Left renal pelvis (tissue), 4 donors: ENCODE data around the gene ORMDL3. TPM values are rescaled to one million over a fixed set of nuclear protein-coding genes. Genes with fewer than 3 reads are reported as not detected.
"Not testable (repeated sequence)": the region's sequence is repeated elsewhere in the genome, so short reads cannot be mapped to it uniquely, and the experiment has no call there.

Source experiments
- DNase-seq, 4 donors: peaks; one replicate each; pipeline ENCODE4 v3.0.0-alpha.2; 2013; ENCODE audit warnings: low read depth in 4 of 4, low spot score in 3 of 4
- polyA plus RNA-seq, 4 donors: library from polyadenylated mRNA; unstranded; fragments of 120-200 nt; gene quantifications; one replicate each; pipeline ENCODE4 v1.2.1, GENCODE V29; 2013; ENCODE audit not compliant: insufficient read length in 4 of 4

Gene ORMDL3
- polyA plus RNA-seq, 4 donors = 89.8 to 105 (median 98.7) TPM

DNA sequence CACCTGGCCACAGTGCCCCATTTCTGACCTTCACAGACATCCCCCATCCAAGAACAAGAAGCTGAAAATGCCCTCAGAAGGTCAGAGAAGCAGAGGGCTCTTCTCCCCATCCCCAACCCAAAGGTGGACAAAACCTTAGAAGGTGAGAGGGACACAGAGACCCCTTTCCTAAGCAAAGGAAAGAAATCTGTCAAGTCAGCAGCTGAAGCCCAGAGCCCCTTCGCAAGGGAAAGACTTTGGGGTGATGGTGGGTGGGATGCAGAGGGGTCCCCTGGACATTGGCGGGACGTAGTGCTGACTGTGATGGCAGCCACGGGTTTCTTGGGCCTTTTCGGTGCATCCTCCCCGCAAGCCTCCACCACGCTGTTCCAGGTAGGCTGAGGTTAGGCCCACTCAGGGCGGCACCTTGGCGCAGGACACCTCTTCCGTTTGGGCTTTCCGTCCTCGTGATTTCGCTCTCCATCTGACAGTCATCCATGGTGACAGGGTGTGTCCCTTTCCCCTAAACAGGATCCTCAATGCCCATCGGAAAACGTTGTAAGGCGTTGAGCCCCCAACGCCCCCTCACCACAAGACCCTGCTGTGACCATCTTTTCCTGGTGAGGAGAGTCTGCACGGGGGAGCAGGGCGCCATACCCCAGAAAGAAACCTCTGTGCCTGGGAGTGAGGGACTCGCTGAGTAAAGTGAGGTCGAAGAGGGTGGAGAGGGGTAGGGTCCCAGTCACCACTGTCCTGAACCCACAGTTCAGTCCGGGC, 24.7 kb upstream of the ORMDL3 start:
- no peak for DNase-seq

DNA sequence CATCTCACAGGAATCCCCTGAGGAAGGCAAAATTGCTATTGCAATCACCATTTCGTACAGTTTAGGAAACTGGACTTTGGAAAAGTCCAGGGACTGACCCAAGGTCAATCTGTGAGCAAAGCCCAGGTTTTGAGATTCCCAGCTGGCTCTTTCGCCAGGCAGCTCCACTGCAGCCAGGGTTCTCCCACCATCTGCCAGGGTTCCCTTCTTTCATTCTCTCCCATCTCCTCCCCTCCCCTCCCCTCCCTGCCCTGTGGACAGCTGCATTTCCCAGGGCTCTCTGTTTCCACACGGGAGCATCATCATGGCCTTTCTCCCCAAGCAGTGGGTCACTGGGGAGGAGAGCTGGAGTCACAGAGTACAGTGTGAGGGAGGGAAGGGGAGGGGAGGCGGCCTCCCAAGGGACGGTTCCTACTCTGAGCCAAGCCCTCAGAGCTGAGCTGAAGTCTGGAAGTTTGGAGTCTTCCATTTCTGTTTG, 23.5 kb upstream of the ORMDL3 start:
- no peak for DNase-seq

DNA sequence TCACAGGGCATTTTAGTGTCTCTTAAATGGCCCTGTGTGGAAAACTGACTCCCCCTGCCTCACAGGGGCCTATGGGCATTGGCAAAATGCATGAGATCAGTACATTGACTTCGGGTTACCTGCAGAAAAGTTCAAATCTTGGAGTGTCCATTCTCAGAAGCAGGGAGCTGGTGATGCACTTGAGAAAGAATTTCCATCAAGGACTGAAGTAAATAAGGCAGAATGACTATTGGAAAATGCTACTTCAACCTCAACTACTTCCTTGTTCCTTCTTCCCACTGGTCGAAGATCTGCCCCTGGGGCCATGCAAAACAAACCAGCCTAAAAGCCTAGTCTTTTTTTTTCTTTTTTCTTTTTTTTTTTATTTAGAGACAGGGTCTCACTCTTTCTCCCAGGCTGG, 21.6 kb upstream of the ORMDL3 start:
- no peak for DNase-seq

DNA sequence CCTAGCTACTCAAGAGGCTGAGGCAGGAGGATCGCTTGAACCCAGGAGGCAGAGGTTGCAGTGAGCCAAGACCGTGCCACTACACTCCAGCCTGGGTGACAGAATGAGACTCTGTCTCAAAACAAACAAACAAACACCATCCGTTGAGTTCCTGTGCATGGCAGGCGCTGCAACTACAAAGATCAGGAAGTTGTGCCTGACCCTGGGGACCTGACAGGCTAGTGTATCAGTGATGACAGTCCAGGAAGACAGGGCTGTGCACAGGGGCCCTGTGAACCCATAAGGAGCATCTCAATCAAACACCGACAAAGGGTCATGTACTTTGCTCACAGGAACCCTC, 21.1 kb upstream of the ORMDL3 start:
- DNase-seq = not testable (repeated sequence)

GRCh38 chr17:39946551-39947330, 19.3 kb upstream of the ORMDL3 start:
- no peak for DNase-seq

DNA sequence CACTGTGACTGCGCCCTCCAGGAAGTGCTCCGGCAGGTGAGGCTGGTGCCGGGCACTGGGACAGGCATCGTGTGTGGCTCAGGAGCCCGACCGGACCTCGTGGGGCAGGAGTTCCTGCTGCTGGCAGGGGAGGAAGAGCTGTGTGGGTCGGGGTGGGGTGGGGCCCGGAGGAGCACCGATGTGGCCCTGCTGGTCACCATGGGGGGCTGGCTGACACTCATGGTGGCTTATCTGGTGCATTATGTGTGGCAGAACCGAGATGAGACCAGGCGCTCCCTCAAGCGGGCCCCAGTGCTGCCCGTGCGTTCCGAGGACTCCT, 17.0 kb upstream of the ORMDL3 start:
- no peak for DNase-seq

DNA sequence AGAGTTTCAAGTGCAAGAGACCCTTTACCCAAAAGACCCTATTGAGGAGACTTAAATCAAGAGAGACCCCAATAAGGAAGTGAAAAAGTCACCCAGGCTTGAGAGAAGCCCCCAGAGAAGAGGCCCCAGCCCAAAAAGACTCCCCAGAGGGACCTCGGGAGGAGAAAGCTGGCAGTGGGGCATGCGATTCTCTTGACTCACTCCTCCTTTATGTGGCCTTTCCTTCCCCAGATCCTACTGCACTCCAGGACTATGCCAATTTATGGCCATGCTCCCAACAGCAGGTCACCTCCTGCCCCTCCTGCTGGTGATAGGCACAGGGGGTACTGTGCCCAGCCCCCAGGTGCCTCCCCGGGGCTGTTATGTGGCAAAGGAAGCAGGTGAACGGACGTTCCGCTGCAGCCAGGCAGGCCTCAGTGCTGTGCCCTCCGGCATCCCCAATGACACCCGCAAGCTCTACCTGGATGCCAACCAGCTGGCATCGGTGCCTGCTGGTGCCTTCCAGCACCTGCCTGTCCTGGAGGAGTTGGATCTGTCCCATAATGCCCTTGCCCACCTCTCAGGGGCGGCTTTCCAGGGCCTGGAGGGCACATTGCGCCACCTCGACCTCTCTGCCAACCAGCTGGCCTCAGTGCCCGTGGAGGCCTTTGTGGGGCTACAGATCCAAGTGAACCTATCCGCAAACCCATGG, 16.4 kb upstream of the ORMDL3 start:
- DNase-seq = no peak

DNA sequence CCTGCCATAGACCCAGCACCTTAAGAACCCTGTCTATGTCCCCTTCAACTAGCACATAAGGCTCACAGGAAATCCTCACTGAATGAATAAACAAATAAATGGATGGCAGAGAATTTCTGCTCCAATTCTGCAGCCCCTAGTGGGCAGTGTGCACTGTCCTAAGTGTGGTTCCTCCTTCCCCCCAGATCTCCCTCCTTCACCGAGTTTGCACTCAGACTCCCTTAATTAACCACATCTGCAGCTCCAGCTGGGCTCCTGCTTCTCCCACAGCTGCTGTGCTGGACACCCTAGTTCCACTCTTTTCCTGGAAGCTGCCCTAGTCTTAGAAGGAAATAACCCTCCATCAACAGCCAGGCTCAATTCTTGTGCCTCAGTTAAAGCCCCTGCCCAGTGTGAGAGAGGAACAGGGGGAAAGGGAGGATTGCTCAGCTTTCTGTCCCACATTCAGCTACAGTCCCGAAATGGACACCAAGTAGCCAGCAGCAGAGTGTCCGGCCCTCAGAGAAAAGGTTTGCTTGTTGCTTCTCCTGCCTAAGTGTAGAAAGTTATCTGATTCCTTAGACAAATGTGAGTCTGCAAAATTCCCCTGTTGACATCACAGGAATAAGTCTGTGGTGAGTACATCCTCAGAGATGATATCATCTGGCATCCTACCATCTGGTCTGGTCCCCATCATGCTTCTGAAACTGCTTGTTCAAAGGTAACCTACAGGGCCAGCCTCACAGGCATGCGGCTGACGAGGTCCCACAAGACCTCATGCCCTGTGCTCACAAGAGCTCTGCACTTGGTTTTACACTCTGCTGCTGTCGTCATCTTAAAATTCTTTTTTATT, 12.4 kb upstream of the ORMDL3 start:
- peak in 1 of 4 donors; percentile 67 for DNase-seq

- no peak for DNase-seq
These were observed 11.7 kb upstream of the ORMDL3 start for GRCh38 chr17:39939106-39939505.

DNA sequence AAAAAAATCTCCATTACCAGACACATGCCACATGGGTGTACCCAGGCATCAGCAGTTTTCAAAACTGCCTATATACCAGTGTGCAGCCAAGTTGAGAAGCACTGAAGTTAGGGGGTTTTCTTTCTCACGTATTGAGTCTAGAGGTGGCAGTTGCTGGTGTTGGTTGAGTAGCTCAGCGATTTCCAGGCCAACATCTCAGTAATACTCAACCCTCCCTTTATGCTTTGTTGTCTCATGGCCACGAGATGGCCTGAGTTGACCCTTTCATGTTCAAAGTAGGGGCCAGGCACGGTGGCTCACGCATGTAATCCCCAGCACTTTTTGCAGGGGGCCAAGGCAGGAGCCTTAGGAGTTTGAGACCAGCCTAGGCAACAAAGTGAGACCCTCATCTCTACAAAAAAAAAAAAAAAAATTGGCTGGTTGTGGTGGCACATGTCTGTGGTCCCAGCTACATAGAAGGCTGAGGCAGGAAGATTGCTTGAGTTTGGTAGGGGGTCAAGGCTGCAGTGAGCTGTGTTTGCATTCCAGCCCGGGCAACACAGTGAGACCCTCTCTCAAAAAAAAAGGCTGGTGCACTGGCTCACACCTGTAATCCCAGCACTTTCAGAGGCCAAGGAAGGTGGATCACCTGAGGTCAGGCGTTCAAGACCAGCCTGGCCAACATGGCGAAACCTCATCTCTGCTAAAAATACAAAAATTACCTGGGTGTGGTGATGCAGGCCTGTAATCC, 10.9 kb upstream of the ORMDL3 start:
- DNase-seq = no peak

- no peak for DNase-seq
These were observed 10.0 kb upstream of the ORMDL3 start for GRCh38 chr17:39937447-39937846.

DNA sequence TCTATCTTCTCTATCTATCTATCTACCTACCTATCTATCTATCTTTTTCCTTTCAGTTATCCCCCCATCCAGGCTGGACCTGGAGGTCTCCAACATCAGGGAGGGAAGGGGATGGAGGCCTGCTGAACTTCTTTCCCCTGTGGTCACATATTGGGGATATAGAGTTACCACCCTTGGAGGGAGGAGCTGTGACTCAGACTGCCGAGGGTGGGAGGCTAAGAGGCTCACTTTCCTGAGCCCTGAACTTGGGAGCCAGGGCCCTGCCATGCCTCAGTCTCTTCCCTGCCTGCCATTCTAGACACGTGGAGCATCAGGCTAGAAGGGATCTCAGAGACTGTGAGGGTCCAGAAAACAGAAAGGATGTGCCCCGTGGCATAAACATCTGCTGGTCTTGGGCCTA, 8.5 kb upstream of the ORMDL3 start:
- no peak for DNase-seq

- DNase-seq = no peak
These were observed 6.9 kb upstream of the ORMDL3 start for GRCh38 chr17:39934324-39934723.

- DNase-seq = no peak
These were observed 6.5 kb upstream of the ORMDL3 start for GRCh38 chr17:39933912-39934311.

- DNase-seq = no peak
These were observed 2.4 kb upstream of the ORMDL3 start for GRCh38 chr17:39929646-39930407.

- DNase-seq = no peak
These were observed 1.7 kb upstream of the ORMDL3 start for GRCh38 chr17:39928858-39929645.

- DNase-seq = no peak
These were observed 792 bp upstream of the ORMDL3 start for GRCh38 chr17:39927929-39928857.
